CD4-positive, alpha-beta T cell treated with Interleukin-1 beta for 1 hour (primary cell): ENCODE measurements around the gene LPCAT2.

Experiments used
- DNase-seq, 2 donors: peaks; one replicate each; pipeline ENCODE4 v3.0.0-alpha.2; 2020 to 2022

LPCAT2 gene

DNA sequence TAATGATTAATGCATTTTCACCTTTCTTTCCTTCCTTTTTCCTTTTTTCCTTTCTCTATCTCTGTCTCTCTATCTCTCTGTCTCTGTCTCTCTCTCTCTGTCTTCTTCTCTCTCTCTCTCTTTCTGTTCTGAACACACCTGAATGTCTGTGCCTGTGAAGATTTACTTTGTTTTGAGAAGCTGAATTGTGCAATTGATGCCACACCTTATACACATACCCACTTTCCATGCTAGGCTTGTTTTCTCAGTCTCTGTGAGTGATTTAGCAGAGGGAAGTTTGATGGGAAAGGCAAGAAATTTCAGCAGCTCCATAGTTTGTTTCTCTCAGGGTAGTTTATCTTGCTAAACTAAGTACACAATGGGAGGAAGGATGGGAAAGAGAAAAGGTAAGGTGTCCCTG lies 48.3 kb downstream of the LPCAT2 start:
- no peak for DNase-seq

DNA sequence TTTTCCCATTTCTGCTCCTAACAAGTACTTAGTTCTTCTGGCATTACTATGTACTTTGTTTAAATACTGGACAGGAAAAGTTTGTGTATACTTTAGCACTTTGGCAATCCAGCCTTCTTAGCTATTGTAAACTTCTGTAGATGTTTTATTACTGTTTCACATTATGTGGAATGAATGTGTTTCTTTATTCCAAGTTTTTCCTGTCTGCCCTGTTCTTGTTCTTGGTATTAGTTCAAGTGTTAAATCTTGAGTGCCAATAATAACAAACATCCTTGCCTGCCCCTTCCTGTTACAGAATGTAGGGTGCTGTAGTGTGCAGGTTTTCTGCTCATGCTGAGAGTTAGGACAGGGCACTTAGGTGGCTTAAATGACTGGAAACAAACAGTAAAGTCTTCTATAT lies 50.4 kb downstream of the LPCAT2 start:
- no peak for DNase-seq

DNA sequence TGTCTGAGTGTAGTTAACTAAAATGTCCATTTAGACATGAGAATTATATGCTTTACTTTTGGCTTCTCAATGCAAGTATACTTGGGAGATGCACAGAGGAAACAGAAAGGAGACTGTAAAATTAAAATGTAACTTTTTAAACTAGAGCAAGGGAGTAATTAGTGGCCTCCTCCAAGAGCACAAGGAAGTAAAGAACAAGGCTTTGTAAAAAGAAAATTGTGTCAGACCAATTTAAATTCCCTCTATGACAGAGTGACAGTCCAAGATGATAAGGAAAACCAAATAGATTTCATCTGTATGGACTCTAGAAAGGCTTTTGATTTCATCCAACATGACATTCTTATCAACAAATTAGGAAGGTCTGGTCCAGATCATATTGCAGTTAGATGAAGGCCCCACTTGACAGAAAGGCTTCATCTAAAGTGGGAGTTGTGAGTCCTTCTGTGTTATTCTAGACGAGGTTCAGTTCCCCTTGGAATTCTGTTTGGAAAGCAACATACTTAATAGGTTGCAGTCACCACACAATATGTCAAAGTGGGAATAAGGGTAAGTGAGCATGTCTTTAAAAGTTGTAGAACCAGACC lies 51.2 kb downstream of the LPCAT2 start:
- no peak for DNase-seq

DNA sequence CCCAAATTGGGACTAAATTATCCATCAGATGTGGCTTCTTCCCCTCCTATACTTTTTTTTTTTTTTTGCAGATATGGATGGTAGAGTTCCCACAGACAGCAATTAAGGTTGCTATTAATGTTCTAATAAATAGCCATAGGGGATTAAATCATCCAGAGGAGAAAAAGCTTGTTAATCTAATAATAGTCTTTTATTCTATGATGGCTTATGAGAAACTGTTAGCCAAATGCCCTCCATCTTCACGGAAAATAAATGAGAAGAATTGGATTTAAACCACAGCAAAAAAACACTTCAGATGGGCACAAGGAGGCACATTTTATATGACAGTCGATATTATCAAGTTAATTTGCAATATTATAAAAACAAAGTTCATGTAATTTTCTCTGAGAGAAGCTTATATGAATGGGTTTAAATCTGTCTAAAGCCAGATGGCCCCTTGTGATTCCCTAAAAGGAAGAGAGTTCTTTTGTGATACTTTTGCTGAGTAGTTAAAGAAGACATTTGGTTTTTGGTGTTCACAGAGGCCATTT lies 52.5 kb downstream of the LPCAT2 start:
- DNase-seq = no peak

DNA sequence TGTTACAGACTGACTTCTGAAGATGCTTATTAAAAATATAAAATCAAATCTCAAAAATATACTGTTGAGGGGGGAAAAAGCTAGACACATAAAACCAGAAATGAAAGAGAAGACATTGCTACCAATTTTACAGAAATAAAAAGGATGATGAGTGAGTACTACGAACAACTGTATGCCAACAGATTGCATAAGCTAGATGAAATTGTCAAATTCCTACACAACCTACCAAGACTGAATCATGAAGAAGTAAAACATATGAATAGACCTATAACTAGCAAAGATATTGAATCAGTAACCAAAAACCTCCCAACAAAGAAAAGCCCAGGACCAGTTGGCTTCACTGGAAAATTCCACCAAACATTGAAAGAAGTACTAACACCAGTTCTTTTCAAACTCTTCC lies 54.1 kb downstream of the LPCAT2 start:
- no peak for DNase-seq

DNA sequence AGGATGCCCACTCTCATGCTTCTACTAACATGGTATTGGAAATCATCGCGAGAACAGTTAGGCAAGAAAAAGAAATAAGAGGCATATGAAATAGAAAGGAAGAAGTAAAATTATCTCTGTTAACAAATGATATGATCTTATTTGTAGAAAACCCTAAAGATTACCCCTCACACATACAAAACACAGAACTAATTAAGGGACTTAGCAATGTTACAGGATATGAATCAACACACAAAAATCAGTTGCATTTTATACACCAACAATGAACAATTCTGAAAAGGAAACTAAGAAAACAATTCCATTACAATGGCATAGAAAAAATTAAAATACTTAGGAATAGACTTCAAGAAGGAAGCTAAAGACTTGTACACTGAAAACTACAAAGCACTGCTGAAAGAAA lies 54.9 kb downstream of the LPCAT2 start:
- DNase-seq = no peak

DNA sequence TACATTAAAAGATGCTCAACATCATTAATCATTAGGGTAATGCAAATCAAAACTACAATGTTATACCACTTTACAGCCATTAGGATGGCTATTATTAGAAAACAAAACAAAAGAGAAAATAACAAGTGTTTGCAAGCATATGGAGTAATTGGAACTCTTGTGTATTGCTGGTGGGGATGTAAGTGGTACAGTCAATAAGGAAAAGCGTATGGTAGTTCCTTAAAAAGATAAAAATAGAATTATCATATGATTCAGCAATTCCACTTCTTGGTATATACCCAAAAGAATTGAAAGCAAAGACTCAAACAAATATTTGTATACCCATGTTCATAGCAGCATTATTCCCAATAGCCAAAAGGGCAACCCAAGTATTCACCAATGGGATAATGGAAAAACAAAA lies 56.2 kb downstream of the LPCAT2 start:
- no peak for DNase-seq

DNA sequence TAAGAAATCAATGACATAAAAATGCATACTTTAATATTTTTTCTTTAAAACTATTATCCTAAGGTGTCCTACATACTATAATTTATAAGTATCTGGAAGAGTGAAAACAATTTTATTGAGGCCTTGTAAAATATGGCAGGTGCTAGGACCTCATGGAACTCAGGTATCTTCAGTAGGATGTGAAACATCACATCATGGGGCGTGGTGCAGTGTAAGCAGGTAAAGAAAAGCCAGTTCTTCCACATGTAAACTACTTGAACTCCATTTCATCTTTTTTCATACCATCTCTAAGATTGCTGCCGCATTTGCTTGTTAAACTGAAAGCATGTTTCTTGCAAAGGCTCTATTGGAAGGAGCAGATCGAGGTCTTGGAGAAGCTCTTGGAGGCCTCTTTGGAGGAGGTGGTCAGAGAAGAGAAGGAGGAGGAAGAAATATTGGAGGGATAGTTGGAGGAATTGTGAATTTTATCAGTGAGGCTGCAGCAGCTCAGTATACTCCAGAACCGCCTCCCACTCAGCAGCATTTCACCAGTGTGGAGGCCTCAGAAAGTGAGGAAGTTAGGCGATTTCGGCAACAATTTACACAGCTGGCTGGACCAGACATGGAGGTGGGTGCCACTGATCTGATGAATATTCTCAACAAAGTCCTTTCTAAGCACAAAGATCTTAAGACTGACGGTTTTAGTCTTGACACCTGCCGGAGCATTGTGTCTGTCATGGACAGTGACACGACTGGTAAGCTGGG lies 57.7 kb downstream of the LPCAT2 start, which contains the start of gene CAPNS2:
TSS of gene CAPNS2 (plus strand) at position 253 of the 744 bp plus-strand sequence. CDS start at position 326, 73 bp downstream.
- no peak for DNase-seq

DNA sequence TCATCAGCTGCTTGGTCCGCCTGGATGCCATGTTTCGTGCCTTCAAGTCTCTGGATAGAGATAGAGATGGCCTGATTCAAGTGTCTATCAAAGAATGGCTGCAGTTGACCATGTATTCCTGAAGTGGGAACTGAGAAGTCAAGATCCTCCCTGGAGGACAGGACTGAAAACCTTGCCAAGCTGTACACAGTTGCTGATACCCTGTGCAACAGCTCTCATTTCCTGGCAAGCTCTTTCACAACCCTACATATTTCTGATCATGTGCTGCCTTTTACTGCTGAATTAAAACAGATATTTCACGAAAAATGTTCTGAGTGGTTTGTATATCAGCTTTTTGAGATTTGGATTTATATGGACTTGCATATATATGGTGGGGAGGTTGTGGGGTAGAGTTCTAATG lies 58.5 kb downstream of the LPCAT2 start:
- DNase-seq = no peak

DNA sequence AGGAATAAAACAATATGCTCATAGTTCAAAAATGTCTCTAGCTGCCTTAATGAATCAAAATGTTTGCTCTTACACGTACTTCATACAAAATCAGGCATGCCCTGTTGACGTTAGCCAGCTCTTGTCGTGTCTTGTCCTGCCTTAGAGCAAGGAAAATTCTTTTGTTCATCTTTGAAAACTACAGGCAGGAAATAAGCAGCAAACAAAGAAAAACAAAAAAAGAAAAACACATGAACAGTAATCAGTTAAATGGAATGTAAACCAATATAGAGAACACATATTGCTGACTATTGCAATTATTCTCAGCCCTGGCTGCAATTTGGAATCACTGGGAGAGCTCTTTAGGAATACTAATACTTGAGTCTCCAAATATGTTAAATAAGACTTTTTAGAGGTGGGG lies 59.3 kb downstream of the LPCAT2 start:
- DNase-seq = no peak

DNA sequence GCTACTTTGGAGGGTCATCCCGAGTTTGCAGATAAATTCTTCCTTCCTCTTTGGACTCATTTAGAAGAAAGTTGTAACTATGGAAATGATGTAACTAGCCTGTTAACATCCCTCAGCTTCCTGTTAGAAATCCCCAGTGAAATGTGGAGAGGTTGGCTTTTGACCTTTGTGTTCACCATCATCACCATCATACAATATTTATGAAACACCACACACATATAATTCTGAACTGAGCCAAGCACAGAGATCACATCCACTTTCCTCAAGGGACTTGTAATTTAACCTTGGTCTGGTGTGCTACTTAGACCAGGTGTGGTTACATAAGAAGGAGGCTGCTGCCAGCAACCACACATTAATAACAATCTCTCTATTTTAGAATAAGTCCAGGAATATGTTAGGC lies 60.2 kb downstream of the LPCAT2 start:
- no peak for DNase-seq

DNA sequence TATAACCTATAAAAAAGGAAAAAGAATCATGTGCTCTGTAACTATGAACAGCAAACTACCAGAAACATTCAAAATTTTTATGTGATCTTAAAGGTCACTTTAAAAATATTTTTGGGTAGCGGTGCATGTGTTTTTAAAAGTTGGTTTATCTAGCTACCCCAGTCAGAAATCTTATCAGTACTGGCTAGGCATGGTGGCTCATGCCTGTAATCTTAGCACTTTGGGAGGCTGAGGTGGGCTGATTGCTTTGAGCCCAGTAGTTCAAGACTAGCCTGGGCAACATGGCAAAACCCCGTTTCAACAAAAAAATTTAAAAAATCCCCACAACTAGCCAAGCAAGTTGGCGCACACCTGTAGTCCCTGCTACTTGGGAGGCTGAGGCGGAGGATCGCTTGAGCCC lies 61.3 kb downstream of the LPCAT2 start:
- DNase-seq = no peak

DNA sequence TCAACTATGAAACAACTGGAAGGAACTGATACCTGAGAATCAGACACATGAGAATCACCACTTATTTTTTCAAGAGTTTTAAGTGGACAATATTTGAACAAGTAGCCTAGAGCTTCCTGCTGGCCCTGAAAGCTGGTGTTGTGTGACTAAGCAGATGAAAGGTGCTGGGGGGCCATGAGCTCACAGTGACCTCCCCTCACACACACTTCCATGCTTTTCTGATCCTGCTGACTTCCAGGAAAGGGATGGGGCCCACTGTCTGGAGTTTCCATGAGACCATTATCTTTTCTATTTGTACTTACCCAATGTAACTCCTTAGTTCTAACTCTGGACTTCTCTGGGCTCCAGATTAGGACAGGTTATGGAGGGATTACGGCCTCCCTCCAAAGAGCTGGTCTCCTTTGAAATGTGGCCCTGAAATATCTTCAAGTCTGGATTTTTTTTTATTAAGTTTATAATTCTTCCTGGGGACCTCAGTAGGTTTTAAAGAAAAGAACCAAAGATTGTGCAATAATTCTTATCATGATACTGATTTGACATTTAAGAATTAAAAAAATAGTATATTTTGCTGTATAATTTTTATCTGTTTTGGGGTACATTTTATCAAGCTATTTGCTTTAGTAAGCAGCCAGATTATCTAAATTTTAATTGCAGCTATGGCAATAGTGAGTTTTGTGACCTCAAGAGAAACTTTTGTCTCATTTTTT lies 62.5 kb downstream of the LPCAT2 start:
- DNase-seq = no peak

DNA sequence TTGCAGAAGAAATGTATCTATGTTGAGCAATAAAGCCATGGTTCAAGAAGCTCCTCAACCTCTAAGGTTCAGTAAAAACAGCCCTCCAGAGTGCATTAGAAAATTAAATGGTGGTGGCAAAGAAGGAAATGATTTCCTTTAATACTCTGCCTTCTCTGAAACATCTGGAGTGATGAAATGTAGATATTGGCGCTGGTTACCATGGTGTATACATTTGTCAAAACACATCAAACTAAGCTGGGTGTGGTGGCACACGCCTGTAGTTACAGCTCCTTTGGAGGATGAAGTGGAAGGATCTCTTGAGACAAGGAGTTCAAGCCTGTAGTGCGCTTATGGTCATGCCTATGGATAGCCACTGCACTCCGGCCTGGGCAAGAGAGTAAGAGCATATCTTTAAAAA lies 63.6 kb downstream of the LPCAT2 start:
- no peak for DNase-seq

DNA sequence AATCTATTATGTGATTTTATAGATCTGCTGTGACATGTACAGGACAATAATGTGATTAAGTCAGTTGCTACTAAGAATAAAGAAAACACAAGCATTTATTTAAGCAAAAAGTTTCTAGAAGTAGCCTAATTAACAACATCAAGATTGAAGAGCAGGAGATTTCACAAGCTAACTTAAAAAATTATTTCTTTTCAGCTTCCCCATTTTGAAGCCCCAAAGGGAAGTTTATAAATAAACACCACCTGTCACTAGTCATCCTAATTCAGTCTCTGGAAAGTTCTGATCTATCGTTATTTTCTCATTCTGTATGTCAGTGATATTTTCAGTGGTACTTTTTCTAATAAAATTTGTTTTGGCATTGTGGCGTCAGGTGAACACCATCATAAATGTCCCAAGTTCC lies 65.9 kb downstream of the LPCAT2 start:
- DNase-seq = no peak

DNA sequence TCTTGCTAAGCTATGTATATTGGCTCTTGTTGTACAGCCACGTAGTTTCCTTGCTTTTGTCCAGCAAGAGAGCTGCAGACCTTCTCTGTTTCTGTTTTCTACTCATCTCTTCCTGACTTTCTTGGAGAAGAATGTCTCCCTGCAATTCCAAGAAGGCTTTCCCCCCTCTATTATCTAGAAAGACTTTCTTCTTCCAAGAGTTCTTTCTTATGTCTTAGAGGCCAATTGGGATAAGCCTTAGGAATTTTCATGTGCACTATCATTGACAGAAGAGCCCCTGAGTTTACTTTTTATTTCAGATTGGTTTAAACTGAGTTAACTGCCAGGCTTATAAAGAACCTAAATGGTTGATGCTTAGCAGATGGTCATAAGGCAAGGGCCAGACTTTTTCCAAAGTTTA lies 66.6 kb downstream of the LPCAT2 start:
- DNase-seq = no peak

DNA sequence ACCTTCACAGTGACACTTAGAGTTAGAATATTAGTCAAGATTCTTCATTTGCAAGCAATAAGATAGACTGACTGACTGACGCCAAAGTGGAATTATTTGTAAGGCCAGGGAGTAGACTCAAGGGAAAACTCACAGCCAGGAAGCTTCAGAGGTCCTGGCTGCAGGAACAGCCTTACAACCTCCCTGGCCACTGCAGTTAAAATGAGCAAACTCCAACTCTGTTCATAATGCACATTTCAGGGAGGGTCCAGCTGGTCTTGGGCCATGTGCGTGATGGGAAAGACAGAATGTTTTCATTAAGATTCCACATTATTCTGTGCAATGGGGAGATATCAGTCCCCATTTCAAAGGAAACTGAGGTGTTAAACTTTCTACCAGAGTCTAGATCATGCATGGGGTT lies 67.5 kb downstream of the LPCAT2 start:
- no peak for DNase-seq

DNA sequence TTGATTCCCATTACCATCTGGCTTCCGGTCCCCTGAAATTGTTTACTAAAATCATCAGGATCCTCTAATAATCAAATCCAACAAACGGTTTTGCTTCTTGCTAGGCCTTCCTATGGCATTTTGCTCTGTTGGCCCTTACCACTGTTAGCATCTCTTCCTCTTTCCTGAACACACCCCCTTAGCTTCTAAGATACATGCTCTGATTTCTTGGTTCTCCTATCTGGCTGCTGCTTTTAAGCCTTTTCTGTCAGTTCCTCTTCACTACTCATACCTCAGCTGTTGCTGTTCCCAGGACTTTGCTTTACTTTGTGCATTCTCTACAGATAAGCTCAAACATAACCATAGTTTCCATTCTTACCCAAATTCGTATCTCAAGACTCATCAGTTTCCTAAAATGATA lies 69.0 kb downstream of the LPCAT2 start:
- DNase-seq = no peak

DNA sequence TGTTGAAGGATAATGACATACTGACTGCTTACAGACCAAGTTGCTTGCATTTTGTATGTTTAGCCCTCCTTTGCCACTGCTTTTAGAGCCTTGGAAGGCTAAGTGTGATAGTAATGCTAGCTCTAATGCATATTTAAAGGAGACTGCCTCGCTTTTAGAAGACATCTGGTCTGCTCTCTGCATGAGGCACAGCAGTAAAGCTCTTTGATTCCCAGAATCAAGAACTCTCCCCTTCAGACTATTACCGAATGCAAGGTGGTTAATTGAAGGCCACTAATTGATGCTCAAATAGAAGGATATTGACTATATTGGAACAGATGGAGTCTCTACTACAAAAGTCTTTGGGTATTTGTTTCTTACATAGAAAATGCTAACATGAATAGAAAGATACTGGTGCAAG lies 76.8 kb downstream of the LPCAT2 start:
- DNase-seq = no peak

DNA sequence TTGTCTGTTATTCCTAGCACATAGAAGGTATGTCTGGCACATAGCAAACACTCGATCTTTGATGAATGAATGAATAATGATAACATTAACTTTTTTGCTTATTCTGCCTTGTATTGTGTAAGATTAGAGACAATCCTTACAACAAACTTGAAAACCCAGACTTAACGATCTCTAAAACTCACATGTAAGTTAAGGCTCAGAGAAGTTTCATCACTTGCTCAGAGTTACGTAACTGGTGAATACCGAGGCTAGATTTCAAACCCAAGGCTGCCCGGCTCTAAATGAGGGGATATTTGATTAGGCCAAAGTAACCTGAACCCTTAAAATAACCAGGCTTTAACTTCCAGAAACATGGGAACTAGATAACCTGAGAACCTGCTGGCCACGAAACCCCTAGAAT lies 79.9 kb downstream of the LPCAT2 start:
- DNase-seq = no peak

DNA sequence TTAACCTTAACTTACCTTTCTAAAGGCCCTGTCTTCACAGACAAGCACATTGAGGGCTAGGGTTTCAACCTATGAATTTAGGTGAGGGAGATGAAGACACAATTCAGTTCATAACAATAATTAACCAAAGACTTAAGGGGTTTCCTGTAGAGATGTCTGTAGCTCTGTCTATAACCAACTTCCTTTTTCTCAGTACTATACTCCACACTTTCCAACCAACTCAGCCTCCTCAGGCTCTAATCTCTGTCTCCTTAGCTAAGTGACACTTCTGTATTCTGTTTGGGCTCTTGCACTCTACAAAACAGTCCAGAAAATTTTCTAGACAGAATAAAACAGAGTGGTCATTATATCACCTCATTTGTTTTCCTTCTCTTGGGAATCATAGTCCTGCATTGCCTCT lies 83.4 kb downstream of the LPCAT2 start:
- no peak for DNase-seq

DNA sequence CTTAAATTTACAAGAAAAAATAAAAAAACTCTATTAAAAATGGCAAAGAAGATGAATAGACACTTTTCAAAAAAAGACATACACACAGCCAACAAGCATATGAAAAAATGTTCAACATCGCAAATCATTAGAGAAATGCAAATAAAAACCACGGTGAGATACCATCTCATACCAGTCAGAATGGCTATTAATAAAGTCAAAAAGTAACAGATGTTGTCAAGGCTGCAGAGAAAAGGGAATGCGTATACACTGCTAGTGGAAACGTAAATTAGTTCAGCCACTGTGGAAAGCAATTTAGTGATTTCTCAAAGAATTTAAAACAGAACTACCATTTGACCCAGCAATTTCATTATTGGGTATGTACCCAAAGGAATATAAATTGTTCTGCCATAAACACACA lies 89.1 kb downstream of the LPCAT2 start:
- no peak for DNase-seq

DNA sequence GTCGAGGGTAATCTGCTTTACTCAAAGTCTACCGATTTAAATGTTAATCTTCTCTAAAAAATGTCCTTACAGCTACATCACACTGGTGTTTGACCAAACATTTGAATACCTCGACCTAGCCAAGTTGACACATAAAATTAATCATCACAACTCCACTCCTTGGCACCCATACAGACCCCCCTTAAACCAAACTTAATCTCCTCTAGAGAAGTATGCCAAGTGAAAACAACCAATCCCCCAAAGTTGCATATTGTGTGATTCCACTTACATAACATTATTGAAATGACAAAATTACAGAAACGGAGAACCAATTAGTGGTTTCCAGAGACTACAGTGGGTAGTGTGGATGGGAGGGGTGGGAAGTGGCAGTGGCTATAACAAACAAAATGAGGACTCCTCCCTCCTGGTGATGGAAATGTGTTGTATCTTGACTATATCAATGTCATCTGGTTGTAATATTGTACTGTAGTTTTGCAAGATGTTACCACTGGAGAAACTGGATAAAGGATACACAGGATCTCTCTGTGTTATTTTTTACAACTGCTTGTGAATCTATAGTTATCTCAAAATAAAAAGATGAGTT lies 97.0 kb downstream of the LPCAT2 start:
- no peak for DNase-seq
